Measurements from ENCODE around the gene CRYBG3.

- TF ChIP-seq, protein P1, sequence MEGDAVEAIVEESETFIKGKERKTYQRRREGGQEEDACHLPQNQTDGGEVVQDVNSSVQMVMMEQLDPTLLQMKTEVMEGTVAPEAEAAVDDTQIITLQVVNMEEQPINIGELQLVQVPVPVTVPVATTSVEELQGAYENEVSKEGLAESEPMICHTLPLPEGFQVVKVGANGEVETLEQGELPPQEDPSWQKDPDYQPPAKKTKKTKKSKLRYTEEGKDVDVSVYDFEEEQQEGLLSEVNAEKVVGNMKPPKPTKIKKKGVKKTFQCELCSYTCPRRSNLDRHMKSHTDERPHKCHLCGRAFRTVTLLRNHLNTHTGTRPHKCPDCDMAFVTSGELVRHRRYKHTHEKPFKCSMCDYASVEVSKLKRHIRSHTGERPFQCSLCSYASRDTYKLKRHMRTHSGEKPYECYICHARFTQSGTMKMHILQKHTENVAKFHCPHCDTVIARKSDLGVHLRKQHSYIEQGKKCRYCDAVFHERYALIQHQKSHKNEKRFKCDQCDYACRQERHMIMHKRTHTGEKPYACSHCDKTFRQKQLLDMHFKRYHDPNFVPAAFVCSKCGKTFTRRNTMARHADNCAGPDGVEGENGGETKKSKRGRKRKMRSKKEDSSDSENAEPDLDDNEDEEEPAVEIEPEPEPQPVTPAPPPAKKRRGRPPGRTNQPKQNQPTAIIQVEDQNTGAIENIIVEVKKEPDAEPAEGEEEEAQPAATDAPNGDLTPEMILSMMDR (IDR thresholded peaks at IDR 0.05), result no peak
- TF ChIP-seq POLR2AphosphoS5 (IDR thresholded peaks at IDR 0.05) (no peak), POLR2A (IDR thresholded peaks at IDR 0.05) (no peak)
Observed at GRCh38 chr3:97934980-97935695, 113.3 kb downstream of the CRYBG3 start.

All from upper lobe of left lung (tissue), 4 donors.